OCI-LY1 (cell line): Measurements from ENCODE around the gene FOXA1.

Source experiments
- CTCF ChIP-seq: fragments of 200-600 bp; sonication (generic), shearing (Covaris generic); IDR thresholded peaks from 2 replicates; pipeline ENCODE4 v1.5.1; 2017; ENCODE audit warnings: mild to moderate bottlenecking, antibody characterized with exemption, low read length, moderate library complexity, mixed read lengths
- EZH2 ChIP-seq: fragments of 200-600 bp; sonication (generic), shearing (Covaris generic); IDR thresholded peaks from 2 replicates; pipeline ENCODE4 v1.8.0; 2017; ENCODE audit warnings: borderline replicate concordance, mixed run types, mild to moderate bottlenecking, antibody characterized with exemption, low read length, moderate library complexity, mixed read lengths

GRCh38 chr14:37545174-37545573 is 49.9 kb downstream of the FOXA1 start:
- TF ChIP-seq CTCF (no peak), EZH2 (no peak)
